GM21447 (cell line): ENCODE results near the gene SNAI3.

Source experiments
- ATAC-seq: cut with Tn5 transposase; IDR thresholded peaks from one replicate; pipeline ENCODE4 v1.9.1; 2021; ENCODE audit not compliant: unreplicated experiment

The SNAI3 gene

DNA sequence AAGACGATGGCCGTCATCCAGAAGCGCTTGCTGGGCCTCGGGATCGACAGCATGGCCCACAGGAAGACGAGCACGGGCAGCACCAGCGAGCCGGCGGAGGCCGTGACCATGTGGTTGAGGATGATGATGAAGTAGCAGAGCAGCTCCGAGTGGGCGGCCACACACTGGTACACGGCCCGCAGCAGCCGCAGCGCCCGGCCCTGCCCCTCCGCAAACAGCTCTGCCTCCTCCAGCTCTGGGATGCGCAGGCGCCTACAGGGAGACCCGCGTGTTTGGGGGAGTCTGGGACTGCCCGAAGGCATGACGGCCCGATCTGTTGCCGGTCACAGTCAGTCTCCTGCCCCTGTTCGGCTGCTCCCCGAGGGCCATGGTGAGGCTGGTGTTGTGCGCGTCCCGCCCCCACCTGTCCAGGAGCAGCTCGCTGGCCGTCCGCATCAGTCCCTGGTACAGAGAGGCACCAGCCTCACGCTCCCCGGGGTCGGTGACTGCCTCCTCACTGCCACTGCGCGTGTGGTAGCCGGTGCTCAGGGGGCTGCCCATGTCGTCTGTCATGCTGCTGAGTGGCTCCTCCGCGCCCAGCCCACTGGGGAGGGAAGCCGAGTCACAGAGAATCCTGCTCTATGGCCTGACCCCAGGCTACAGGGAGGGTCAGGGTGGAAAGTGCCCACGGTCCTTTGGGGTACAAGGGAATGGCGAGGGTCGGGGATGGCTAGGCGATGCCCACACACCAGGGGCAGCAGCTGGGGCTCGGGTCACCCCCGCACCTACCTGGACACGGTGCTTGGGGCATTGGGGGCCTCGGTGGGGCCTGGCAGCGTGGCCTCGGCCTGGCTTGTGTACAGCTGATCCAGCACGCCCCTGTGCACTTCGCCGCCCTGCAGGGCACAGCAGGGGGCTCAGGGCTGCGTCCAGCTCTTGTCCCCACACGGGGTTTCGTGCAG is 35.8 kb upstream of the SNAI3 start:
- no peak for ATAC-seq

- ATAC-seq = no peak
These were observed 34.9 kb upstream of the SNAI3 start for GRCh38 chr16:88721236-88721635.

DNA sequence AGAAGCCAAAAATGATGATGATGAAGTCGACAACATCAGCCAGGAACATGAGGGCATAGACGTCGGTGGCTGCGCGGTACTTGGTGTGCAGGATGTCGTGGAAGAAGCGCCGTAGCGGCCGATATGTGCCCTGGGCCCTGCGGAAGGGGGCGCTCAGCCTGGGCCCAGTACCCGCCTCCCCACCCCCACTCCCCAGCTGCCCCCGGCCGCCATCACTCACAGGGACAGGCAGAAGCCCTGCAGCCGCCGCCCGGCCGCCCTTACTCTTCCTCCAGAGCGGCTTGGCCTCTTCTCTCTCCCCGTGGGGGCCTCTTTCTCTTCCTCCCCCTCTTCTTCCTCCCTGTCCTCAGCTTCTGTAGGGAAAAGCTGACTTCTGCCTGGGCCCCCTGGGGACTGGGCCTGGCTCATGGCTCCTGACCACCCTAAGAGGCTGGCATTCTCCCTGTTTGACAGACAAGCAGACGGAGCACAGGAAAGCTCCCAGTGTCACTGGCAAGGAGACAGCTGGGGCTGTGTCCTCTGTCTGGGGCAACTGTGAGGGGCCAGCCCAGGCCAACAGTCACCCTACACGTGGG is 34.2 kb upstream of the SNAI3 start:
- no peak for ATAC-seq

GRCh38 chr16:88719933-88720296 is 33.6 kb upstream of the SNAI3 start:
- no peak for ATAC-seq

GRCh38 chr16:88719267-88719932 is 33.1 kb upstream of the SNAI3 start:
- ATAC-seq = no peak

DNA sequence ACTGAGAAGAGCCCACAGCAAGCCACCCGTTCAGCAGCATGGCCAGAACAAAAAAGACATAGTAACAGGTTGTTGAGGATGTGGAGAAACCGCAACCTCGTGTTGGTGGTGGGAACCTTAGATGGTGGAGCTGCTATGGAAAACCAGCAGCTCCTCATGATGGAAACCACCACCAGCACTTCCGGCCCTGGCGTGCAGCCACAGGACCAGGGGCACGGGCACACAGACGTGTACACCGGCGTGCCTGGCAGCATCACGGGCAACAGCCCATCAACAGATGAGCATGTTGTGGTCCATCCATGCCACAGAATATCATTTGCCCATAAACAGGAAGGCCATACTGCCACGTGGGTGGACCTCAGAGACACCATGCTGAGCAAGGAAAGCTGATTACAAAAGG is 31.9 kb upstream of the SNAI3 start:
- no peak for ATAC-seq

- no peak for ATAC-seq
These were observed 30.3 kb upstream of the SNAI3 start for GRCh38 chr16:88716601-88717001.

- no peak for ATAC-seq
These were observed 29.9 kb upstream of the SNAI3 start for GRCh38 chr16:88716201-88716600.

DNA sequence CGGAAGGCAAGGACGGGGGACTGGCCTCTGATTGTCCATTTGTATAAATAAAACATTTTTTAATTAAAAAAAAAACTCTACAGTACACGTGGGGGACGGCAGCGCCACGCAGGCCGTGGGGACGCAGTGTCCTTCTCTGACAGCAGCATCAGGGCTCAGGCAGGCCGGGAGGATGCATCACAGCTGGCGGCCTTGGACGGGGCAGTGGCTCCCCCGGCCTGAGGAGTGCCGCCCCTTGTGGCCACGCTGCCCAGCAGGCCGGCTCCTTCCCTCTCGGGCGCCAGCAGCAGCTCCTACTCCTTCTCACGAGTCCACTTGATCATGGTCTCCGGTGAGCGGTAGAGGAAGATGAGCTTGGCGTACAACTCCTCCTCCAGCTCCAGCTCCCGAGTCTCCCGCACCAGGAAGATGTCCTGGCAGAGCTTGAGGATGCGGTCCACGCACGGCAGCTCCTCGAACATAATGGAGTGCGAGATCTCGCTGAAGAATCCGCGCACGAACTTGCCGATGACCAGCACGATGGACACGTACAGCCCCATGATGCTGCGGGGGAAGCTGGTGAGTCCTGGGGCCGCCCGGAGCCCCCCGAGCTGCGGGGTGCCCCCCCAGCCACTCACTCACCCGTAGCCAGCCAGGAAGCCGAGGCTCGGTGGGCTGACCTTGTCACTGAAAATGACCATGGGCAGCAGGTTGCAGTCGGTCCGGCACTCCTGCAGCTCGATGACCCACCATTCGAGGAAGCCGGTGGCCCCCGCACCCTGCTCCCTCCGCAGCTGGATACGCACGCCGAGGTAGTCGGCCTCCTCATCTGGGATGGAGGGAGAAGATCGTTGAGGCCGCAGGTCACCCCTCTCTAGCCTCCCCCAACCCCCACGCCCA is 29.2 kb upstream of the SNAI3 start:
- ATAC-seq = no peak

- ATAC-seq = no peak
These were observed 28.4 kb upstream of the SNAI3 start for GRCh38 chr16:88714420-88715302.

DNA sequence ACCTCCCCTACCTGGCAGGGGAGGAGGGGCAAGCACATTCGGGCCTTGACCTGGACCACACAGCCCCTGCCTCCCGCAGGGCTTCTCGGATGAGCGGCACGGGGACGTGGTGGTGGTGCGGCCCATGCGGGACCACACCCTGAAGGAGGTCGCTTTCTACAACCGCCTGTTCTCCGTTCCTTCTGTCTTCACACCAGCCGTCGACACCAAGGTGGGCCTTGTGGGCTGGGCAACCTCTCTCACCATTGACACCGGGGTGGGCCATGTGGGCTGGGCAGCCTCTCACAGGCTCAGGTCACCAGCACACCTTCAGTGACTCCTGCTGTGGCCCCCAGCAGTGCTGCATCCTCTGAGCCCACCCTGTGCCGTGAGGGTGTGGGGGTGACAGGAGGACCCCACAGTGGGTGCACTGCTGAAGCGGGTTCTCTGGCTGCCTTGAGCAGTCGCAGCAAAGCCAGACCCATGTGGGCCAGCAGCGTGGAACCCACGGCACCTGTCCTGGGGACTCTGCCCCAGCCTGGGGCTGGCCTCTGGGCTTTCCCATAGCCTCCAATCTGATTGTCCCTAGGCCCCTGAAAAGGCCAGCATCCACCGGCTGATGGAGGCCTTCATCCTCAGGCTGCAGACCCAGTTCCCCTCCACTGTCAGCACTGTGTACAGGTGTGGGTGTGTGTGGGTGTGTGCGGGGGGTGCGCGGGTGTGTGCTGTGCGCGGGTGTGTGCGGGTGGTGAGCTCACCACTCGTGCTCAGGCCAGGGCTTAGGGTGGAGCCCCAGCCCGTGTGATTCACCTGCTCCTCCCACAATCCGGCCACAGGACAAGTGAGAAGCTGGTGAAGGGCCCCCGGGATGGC is 27.5 kb upstream of the SNAI3 start:
- no peak for ATAC-seq

DNA sequence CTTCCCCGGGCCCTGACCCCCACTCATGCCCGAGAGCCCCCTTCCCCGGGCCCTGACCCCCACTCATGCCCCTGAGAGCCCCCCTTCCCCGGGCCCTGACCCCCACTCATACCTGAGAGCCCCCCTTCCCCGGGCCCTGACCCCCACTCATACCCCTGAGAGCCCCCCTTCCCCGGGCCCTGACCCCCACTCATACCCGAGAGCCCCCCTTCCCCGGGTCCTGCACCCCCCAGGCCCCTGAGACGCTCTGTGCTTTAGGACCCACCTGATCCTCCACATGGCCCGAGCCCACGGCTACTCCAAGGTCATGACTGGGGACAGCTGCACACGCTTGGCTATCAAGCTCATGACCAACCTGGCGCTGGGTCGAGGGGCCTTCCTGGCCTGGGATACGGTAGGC is 26.7 kb upstream of the SNAI3 start:
- ATAC-seq = no peak

DNA sequence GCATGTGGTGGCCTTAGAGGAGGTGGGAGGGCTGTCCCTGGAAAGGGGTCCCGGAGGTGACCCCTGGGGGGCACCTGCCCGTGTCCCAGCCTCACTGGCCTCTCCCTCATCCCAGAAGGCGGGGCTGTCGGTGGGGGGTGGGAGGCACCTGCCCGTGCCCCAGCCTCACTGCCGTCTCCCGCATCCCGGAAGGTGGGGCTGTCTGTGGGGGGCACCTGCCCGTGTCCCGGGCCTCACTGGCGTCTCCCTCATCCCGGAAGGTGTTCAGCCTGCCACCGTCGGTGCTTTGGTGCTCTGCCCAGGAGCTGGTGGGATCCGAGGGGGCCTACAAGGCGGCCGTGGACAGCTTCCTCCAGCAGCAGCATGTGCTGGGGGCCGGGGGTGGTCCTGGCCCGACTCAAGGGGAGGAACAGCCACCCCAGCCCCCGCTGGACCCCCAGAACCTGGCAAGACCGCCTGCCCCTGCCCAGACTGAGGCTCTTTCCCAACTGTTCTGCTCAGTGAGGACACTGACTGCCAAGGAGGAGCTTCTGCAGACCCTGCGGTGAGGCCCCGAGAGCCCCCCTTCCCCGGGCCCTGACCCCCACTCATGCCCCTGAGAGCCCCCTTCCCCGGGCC is 26.2 kb upstream of the SNAI3 start:
- no peak for ATAC-seq

GRCh38 chr16:88711750-88712340 is 25.5 kb upstream of the SNAI3 start:
- ATAC-seq = no peak

GRCh38 chr16:88710556-88710955 is 24.2 kb upstream of the SNAI3 start:
- ATAC-seq = no peak

- no peak for ATAC-seq
These were observed 20.9 kb upstream of the SNAI3 start for GRCh38 chr16:88706965-88707826.

- ATAC-seq = peak; percentile 31
These were observed 20.1 kb upstream of the SNAI3 start, which contains the start of the genes CTU2 and RNF166 for GRCh38 chr16:88706229-88706964. TSS of gene CTU2 (plus strand) at chr16:88706503. CDS start at chr16:88706531, 28 bp downstream. TSS of gene RNF166 (minus strand) at chr16:88706408. CDS start at chr16:88706325, 83 bp downstream.
